ENCODE measurements around the gene DNAJC18. TPM values are rescaled to one million over a fixed set of nuclear protein-coding genes. Genes with fewer than 3 reads are reported as not detected.

The DNAJC18 gene
- total and polyA plus RNA-seq, 8 donors, result 1.1 to 5.8 (median 1.9) TPM

DNA sequence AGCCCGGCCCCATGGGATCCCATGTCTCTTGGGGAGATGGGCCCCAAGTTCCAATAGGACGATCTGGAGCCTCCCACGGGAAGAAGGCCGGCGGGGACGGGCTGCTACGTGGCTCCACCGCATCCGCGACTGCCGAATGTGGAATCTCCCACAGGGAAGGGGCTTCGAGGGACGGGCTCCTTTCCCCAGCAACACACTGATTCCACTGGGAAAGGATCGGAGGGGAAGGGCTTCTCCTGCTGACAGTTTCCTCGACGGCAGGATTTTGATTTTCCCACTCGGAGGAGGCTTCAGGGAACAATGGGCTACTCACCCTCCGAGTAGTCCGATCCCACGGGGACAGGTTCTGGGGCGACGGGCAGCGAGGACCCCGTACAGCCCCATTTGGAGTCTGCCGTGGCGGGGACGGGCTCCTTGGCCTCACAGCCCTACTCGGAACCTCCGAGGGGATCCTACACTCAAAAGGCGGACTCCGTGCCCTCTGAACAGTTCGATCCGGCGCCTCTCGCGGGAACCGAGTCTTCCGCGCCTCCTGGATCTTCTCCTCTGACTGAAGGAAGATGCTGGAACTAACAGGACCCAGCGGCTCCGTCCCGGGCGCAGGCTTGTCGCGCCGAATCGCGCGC, 45.7 kb downstream of the DNAJC18 start:
- Histone ChIP-seq H3K36me3 (no peaks in the 10 kb centered on the region), H3K27me3 (peaks cover 0 to 6% (median 2%) of the 10 kb centered on the region in 4 donors), H3K4me1 (peaks cover 0 to 6% (median 0%) of the 10 kb centered on the region in 3 donors), H3K27ac (no peak overlapping the region), H3K9me3 (no peaks in the 10 kb centered on the region), H3K4me3 (peak overlapping the region in 3 of 4 donors; percentile 7 to 47 (median 28))
- no peak for ATAC-seq
- TF ChIP-seq, protein P1, sequence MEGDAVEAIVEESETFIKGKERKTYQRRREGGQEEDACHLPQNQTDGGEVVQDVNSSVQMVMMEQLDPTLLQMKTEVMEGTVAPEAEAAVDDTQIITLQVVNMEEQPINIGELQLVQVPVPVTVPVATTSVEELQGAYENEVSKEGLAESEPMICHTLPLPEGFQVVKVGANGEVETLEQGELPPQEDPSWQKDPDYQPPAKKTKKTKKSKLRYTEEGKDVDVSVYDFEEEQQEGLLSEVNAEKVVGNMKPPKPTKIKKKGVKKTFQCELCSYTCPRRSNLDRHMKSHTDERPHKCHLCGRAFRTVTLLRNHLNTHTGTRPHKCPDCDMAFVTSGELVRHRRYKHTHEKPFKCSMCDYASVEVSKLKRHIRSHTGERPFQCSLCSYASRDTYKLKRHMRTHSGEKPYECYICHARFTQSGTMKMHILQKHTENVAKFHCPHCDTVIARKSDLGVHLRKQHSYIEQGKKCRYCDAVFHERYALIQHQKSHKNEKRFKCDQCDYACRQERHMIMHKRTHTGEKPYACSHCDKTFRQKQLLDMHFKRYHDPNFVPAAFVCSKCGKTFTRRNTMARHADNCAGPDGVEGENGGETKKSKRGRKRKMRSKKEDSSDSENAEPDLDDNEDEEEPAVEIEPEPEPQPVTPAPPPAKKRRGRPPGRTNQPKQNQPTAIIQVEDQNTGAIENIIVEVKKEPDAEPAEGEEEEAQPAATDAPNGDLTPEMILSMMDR (IDR thresholded peaks at IDR 0.05), result no peak
- FAIRE-seq, result no peak
- intact Hi-C loops (cut with DNase I), result no loop called here
- peak in 1 of 6 donors; percentile 68 for DNase-seq
- WGBS, 2 donors, result 11 to 13% methylated on average over 46 to 49 of the region's 49 CpGs

DNA sequence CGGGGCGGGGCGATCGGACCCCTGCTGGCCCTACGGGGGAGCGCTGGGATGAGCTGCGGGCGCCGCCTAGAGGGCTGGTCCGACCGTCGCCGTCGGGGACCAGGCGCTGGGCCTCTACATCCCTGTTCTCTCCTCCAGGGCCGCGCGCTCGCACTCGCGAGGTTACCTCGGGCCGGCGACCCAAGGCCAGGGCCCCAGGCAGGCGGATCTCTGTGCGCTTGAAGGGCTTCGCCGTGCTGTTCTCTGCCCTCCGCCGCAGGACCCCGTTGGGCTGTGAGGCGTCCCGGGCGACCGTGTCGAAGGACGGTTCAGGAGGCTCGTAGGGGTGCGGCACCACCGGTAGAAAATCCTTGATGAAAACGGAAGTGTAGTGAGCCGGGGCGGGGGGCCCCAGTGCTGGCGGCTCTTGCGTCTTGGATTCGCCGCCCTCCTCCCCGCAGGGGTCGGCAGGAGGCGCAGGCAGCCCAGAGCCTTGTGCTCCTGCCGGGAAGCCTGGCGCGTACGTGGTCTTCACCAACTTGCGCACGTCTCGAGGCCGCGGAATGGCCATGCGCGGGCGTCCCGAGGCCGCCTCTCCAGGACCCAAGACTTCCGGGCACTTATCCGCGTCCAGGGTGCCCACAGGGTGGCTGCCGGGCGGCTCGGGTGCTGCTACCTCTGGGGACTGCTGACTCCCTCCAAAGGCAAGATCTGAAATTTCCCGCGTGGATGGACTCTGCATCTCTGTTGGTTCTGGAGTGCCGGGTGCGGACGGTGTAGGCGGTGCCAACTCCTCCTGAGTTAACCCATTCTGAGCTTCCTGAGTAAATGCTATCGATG, 46.4 kb downstream of the DNAJC18 start:
- TF ChIP-seq, protein P1 (IDR thresholded peaks at IDR 0.05), result peak in 1 of 4 donors; percentile 17
- Histone ChIP-seq H3K9me3 (no peaks in the 10 kb centered on the region), H3K4me3 (peak overlapping the region; percentile 7 to 47 (median 22)), H3K27me3 (peaks cover 0 to 6% (median 2%) of the 10 kb centered on the region in 4 donors), H3K27ac (no peak overlapping the region), H3K4me1 (peaks cover 0 to 6% (median 0%) of the 10 kb centered on the region in 3 donors), H3K36me3 (no peaks in the 10 kb centered on the region)
- DNase-seq (peak in 4 of 6 donors; percentile 38 to 79 (median 66)), ATAC-seq (peak; percentile 43 to 72 (median 66)), FAIRE-seq (no peak)
- 3% methylated on average over 63 to 77 of the region's 77 CpGs for WGBS, 2 donors
- intact Hi-C loops (cut with DNase I), result no loop called here

DNA sequence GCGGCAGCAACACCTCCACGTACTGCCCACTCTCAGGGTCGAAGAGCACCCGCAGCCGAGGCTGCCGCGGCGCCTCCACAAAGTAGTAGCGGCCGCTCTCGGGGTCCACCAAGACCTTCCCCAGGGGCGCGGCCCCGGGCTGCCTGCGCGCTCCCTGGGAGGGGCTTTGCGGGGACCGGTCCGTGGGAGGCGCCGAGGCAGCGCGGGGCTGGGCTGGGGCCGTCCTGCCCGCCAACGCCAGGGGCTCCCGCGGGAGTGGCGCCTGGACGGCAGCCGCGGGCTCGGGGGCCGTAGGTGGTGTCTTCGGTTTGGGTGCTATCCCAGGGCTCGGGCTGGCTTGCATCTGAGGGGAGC, 47.0 kb downstream of the DNAJC18 start:
- Histone ChIP-seq H3K4me3 (peak overlapping the region in 3 of 4 donors; percentile 18 to 47 (median 27)), H3K36me3 (no peaks in the 10 kb centered on the region), H3K4me1 (peaks cover 0 to 6% (median 0%) of the 10 kb centered on the region in 3 donors), H3K27me3 (peaks cover 0 to 6% (median 2%) of the 10 kb centered on the region in 4 donors), H3K9me3 (no peaks in the 10 kb centered on the region), H3K27ac (no peak overlapping the region)
- peak in 1 of 6 donors; percentile 76 for DNase-seq
- 17 to 23% methylated on average over 15 to 36 of the region's 36 CpGs for WGBS, 2 donors
- TF ChIP-seq, protein P1 (IDR thresholded peaks at IDR 0.05), result no peak
- intact Hi-C loops (cut with DNase I), result no loop called here
- no peak for FAIRE-seq
- ATAC-seq, result peak in 1 of 4 donors; percentile 1

DNA sequence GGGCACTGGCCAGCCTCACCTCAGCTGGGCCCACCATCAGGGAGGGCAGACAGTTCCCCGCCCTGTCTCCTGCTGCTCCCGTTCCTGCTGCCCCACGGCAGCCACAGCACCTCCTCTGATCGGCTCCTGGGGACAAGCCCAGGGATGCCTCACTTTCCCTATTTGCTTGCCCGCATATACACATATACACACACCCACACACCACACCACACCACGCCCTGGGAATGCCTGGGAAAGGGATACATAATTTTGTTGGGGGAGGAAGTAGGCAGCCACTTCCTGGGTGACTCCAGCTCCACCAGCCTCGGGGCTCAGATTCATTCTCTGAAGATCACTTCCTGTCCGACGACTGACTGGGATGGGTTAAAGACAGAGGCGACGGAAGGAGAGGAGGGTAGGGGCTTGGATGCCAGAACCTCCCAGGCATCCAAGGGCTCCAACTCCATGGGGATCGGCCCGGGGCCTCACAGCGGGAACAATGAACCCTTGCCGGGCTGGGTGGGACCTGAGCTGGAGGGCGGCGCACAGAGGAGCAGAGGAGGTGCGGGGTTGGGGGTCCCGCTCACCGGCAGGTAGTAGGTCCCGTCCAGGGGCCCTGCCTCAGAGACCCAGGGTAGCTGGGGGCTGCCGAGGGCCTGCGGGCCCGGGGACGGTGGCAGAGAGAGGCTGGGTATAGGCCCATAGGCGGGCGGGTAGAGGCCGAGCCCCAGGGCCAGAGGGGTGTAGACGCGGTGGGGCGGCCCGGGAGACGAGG, 47.6 kb downstream of the DNAJC18 start:
- peak overlapping the region in 1 of 4 donors; percentile 47 for H3K4me3 ChIP-seq
- 71 to 74% methylated on average over 26 to 33 of the region's 33 CpGs for whole genome bisulfite sequencing, 2 donors
- TF ChIP-seq, protein P1 (IDR thresholded peaks at IDR 0.05), result no peak
- no peaks in the 10 kb centered on the region for H3K9me3 ChIP-seq
- intact Hi-C loops (cut with DNase I), result no loop called here
- no peaks in the 10 kb centered on the region for H3K36me3 ChIP-seq
- H3K4me1 ChIP-seq, result peaks cover 0 to 6% (median 0%) of the 10 kb centered on the region in 3 donors
- no peak for FAIRE-seq
- ATAC-seq, result no peak
- peak overlapping the region in 1 of 4 donors; percentile 2 for H3K27ac ChIP-seq
- DNase-seq, result peak in 2 of 6 donors; percentile 8 to 51
- peaks cover 0 to 6% (median 2%) of the 10 kb centered on the region in 4 donors for H3K27me3 ChIP-seq
